Skin epidermis (tissue), 12 donors: ENCODE data around the gene STK24.
A peak's percentile ranks its signal among the peaks of the same experiment; 100 is the strongest.

ENCODE experiments used
- H3K27ac ChIP-seq, 21 experiments: fragments of 200-600 bp; sonication (generic) in 11 of 21; one replicate each; pipeline ENCODE4 v1.5.0; 2020; ENCODE audit warnings: mild to moderate bottlenecking in 3 of 21, inconsistent platforms in 2 of 21, moderate library complexity in 2 of 21
- H3K4me3 ChIP-seq, 7 experiments: fragments of 200-600 bp; sonication (generic) in 2 of 7; one replicate each; pipeline ENCODE4 v1.5.0; 2020; ENCODE audit warnings: inconsistent platforms in 2 of 7, mild to moderate bottlenecking in 2 of 7, moderate library complexity in 1 of 7

Gene STK24

GRCh38 chr13:98519976-98520375, 56.9 kb downstream of the STK24 start:
- Histone ChIP-seq H3K27ac (peak overlapping the region in 2 of 21 experiments; percentile 24 to 42), H3K4me3 (no peak overlapping the region)

DNA sequence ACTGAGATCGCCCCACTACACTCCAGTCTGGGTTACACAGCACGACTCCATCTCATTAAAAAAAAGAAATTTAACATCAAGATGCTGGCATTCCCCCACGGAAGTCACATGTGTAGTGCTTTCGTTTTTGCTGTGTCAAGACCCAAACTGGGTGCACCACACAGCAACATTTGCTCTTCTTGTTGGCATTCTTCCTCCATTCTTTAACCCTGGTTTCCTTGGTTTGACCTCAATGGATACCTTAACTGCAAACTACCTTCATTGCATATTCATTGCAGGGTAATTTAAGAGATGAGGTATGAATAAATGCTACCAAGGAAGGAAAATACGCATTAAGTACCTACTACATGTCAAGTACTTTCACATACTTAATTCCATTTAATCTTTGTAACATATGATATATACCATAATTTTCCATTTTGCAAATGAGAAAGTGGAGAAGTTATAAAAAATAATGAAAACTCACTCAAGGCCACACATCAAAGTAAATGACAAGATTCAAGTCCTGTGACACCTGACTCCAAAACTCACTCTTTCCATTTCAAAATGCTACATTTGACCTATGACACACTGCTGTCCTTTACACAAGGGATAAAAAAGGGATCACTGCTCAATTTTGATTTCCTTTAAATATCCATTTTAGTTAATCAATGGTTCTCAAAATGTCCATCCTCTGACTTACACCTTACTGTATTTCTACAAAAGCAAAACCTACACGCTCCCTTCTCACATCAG, 59.2 kb downstream of the STK24 start:
- Histone ChIP-seq H3K4me3 (no peak overlapping the region), H3K27ac (peak overlapping the region in 2 of 21 experiments; percentile 11 to 19)

GRCh38 chr13:98515818-98516465, 61.0 kb downstream of the STK24 start:
- H3K27ac ChIP-seq, result peak overlapping the region in 6 of 21 experiments; percentile 5 to 50 (median 30)

DNA sequence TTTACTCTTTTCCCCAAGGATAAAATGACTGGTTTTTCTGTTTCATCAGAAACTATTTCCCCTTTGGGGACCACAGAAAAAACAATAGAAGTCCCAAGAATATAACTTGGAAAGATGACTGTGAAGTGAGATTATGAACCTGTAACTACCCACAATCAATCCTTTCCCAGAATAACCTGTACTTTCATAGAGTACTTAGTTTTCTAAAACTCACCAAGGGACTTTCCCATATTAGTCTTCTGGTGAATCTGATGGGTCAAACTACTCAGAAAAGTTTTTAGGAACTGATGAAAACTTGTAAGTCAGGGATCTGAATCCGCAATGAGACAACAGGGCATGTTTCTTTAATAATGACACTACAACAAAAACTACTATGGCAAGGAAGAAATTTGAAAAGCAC, 62.6 kb downstream of the STK24 start:
- no peak overlapping the region for H3K4me3 ChIP-seq
- peak overlapping the region in 3 of 21 experiments; percentile 6 to 15 (median 11) for H3K27ac ChIP-seq

More at GRCh38 chr13:98515818-98516465, 61.0 kb downstream of the STK24 start:
- H3K4me3 ChIP-seq, result no peak overlapping the region

GRCh38 chr13:98513837-98514236, 63.1 kb downstream of the STK24 start:
- Histone ChIP-seq H3K4me3 (no peak overlapping the region), H3K27ac (peak overlapping the region in 3 of 21 experiments; percentile 6 to 43 (median 23))

- H3K4me3 ChIP-seq, result no peak overlapping the region
- H3K27ac ChIP-seq, result peak overlapping the region in 6 of 21 experiments; percentile 15 to 46 (median 24)
Measured at GRCh38 chr13:98512774-98513665, 63.9 kb downstream of the STK24 start.

DNA sequence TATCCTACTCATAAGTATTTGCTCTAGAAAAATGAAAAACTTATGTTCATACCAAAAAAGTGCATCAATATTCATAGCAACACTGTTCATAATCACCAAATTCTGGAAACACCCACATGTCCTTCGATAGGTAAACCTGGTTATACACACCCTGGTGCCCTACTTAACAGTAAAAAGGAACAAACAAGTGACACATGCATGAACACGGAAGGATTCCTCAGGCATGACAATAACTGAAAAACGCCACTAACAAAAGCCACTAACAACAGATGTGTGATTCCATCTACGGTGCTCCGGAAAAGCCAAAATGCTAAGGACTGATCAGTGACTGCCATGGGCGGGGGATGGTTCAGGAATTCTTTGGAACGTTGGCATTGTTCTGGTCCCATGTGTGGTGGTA, 65.5 kb downstream of the STK24 start:
- Histone ChIP-seq H3K27ac (peak overlapping the region in 2 of 21 experiments; percentile 3 to 12), H3K4me3 (no peak overlapping the region)

- Histone ChIP-seq H3K4me3 (no peak overlapping the region), H3K27ac (peak overlapping the region in 18 of 21 experiments; percentile 48 to 85 (median 68))
Measured at GRCh38 chr13:98510156-98510509, 66.8 kb downstream of the STK24 start.

DNA sequence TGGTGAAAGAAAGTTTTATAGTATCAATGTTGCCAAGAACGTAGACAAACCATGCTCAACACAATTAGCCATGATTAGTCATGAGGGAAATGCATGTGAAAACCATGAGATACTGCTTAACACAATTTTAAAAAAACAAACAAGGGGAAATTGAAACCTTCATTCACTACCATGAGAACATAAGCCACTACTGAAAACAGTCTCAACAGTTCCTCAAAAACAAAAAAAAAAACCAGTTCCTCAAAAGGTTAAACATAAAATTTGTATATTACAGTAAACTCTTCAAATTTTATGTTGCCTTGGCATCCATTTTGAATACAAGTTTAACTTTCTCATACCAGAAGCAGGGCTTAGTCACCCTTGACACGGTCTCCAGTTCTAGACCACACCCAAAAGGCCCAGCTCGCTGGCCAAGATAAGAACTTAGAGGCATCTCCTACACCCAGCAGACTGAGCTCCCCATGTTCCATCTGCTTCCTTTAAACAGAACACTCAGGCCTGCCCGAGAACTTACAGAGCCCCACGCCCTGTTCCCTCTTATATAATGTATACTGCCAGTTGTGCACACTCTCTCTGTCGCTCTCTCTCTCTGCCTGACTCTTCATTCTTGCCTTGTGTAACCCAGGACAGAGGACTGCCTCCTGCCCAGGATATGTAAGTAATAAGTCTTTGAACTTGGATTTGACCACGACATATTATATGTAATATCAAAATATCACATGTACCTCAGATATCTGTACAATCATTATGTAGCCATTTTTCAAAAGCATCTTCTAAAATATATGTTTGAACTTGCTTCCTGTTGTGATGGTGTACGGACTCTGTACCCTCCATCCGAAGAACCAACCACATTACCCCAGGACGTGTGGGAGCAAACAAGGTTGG, 67.4 kb downstream of the STK24 start:
- Histone ChIP-seq H3K27ac (peak overlapping the region in 20 of 21 experiments; percentile 26 to 85 (median 68)), H3K4me3 (no peak overlapping the region)

DNA sequence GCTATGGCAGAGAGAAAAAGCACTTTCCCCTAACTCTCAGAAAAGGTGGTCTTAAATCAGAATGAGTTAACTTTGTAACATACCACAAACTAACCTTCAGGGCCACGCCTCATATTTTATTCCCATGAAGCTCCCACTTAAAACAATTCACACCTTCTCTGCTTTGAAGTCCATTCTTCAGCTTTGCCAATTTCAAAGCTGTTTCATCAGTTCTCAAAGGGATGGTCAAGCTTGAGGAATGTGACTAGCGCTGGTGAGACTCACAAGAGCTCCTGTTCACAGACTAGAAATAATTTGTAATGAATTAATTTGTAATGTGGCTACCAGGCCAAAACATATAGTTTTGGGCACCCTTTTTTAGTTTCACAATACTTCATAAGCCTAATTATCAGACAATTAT, 68.2 kb downstream of the STK24 start:
- H3K27ac ChIP-seq, result peak overlapping the region in 19 of 21 experiments; percentile 25 to 85 (median 68)
- H3K4me3 ChIP-seq, result no peak overlapping the region

DNA sequence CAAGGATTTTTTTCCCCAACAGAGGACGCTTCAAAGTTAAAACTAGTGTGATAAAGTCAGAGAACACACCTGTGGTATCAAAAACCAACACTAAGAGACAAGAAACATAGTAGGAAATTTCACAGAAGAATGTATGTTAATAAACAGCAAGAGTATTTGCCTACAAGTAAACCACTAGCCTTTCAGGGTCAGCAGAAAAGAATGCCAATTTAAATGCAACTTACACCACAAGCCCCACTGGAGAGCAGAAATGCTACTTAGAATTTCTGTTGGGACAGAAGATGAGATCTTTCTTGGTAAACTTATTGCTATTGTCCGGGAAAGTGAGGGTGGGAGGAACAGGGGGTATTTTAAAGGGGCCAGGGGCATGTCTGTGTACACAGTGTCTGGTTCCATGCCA, 68.6 kb downstream of the STK24 start:
- H3K27ac ChIP-seq, result peak overlapping the region in 19 of 21 experiments; percentile 25 to 85 (median 68)

GRCh38 chr13:98507282-98507797, 69.6 kb downstream of the STK24 start:
- H3K27ac ChIP-seq, result peak overlapping the region in 13 of 21 experiments; percentile 0 to 81 (median 44)

More for the DNA sequence above, 68.6 kb downstream of the STK24 start:
- H3K4me3 ChIP-seq, result no peak overlapping the region

DNA sequence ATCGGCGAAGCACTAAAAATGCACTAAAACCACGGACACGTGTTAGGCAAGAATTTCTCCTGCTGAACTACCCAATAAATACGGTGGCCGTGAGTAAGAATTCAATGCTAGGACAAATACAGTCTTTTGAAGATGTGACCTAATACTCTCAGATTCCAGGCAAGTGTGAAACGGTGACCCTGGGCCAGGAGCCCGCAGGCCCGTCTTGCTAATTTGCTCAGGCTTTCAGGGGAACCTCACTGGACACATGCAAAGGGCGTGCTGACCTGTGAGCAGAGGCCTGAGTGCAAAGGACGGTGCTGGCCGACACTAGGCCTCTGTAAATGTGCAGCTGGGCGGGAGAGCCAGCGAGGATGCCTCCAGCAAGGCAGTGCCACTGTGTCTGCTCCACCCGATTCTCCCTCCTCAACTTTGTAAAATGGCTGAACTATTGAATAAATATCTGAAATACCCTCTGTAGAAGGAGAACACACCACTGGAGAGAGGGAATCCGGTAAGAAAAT, 70.1 kb downstream of the STK24 start:
- Histone ChIP-seq H3K4me3 (no peak overlapping the region), H3K27ac (peak overlapping the region in 13 of 21 experiments; percentile 0 to 64 (median 44))

More at GRCh38 chr13:98507282-98507797, 69.6 kb downstream of the STK24 start:
- H3K4me3 ChIP-seq, result no peak overlapping the region

DNA sequence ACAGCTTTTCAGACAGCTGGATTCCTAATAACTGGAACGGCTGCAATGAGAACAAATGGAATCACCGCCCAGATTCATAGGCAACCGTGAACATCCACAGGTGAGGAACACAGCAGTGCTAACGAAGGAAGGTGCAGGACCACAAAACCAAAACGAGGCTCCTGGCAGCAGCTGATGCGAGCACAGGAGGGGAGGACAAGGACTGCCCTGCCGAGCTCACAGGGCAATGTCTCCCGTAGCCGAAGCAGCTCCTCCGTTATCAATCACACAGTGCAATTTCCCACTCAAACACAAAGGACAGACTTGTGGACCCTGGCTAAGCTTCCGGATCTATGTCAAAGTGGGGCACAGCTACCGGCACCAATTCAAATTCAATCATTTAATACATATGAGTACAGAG, 70.6 kb downstream of the STK24 start:
- no peak overlapping the region for H3K4me3 ChIP-seq
- H3K27ac ChIP-seq, result peak overlapping the region in 4 of 21 experiments; percentile 3 to 64 (median 36)

- Histone ChIP-seq H3K27ac (no peak overlapping the region), H3K4me3 (no peak overlapping the region)
Measured at GRCh38 chr13:98505217-98505616, 71.7 kb downstream of the STK24 start.

DNA sequence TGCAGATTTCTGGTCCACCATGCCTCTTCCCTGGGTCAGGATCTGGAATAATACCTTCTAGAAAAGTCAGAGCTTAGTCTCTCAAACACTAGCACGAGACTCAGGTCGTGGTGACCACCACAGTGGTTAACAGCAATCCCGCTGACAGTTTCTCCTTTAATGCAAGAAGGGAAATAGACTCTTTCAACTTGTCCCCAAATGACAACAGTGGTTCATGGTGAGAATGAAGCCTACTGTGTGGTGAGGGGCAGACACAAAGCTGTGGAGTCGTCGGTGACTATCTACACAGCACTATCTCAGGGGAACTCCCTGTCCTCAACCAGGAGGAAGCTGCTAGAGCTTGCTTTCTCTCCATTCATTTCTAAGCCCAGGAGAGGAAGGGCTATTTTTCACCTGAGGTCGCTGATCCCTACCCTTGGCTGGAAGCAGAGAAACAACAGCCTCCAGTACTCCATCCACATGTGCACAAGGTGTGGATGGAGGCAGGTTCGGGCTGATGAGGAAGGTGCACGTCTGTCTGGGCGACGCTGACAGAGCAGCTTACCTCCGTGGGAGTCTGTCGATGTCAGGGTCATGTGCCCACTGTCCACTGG, 72.4 kb downstream of the STK24 start:
- Histone ChIP-seq H3K4me3 (no peak overlapping the region), H3K27ac (peak overlapping the region in 1 of 21 experiments; percentile 24)

DNA sequence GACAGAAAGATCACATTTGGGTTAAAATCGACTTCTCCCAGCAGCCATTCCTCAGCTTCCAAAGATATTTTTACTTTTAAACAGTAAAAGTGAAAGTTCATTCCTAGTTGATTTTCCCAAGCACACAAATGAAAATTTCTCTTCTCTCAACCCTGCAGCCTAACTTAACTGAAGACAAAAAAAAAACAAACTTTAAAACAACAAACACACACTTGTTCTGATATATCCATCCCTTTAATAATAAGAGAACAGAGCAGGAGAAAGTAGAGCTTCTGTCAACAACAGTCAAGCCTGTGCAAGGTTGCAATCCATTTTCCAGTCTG, 72.9 kb downstream of the STK24 start:
- Histone ChIP-seq H3K4me3 (no peak overlapping the region), H3K27ac (no peak overlapping the region)
